ENCODE results near the gene EVC2.

The EVC2 gene

GRCh38 chr4:5566991-5567390, 141.4 kb downstream of the EVC2 start:
- DNase-seq (ENCODE audit: low spot score) = no peak

- no peak for DNase-seq (ENCODE audit: low spot score)
Measured at GRCh38 chr4:5566526-5566925, 141.8 kb downstream of the EVC2 start.

GRCh38 chr4:5563856-5564255, 144.5 kb downstream of the EVC2 start:
- DNase-seq (ENCODE audit: low spot score) = no peak

GRCh38 chr4:5562476-5562875, 145.9 kb downstream of the EVC2 start:
- no peak for DNase-seq (ENCODE audit: low spot score)

GRCh38 chr4:5561286-5561685, 147.1 kb downstream of the EVC2 start:
- DNase-seq (ENCODE audit: low spot score) = no peak

GRCh38 chr4:5558502-5558901, 149.9 kb downstream of the EVC2 start:
- no peak for DNase-seq (ENCODE audit: low spot score)

- DNase-seq (ENCODE audit: low spot score) = no peak
Measured at GRCh38 chr4:5554376-5554775, 154.0 kb downstream of the EVC2 start.

GRCh38 chr4:5553801-5554200, 154.6 kb downstream of the EVC2 start:
- DNase-seq (ENCODE audit: low spot score) = no peak

- DNase-seq (ENCODE audit: low spot score) = no peak
Measured at GRCh38 chr4:5552451-5552850, 155.9 kb downstream of the EVC2 start.

- DNase-seq (ENCODE audit: low spot score) = no peak
Measured at GRCh38 chr4:5547651-5548249, 160.6 kb downstream of the EVC2 start.

- no peak for DNase-seq (ENCODE audit: low spot score)
Measured at GRCh38 chr4:5545271-5545670, 163.1 kb downstream of the EVC2 start.

- no peak for DNase-seq (ENCODE audit: low spot score)
Measured at GRCh38 chr4:5544762-5545161, 163.6 kb downstream of the EVC2 start.

GRCh38 chr4:5543681-5544080, 164.7 kb downstream of the EVC2 start:
- no peak for DNase-seq (ENCODE audit: low spot score)

GRCh38 chr4:5541169-5541568, 167.2 kb downstream of the EVC2 start:
- no peak for DNase-seq (ENCODE audit: low spot score)

- DNase-seq (ENCODE audit: low spot score) = no peak
Measured at GRCh38 chr4:5539584-5539983, 168.8 kb downstream of the EVC2 start.

GRCh38 chr4:5532100-5532499, 176.3 kb downstream of the EVC2 start:
- no peak for DNase-seq (ENCODE audit: low spot score)

GRCh38 chr4:5528031-5528436, 180.3 kb downstream of the EVC2 start:
- no peak for DNase-seq (ENCODE audit: low spot score)

- no peak for DNase-seq (ENCODE audit: low spot score)
Measured at GRCh38 chr4:5527211-5527610, 181.1 kb downstream of the EVC2 start.

- DNase-seq (ENCODE audit: low spot score) = no peak
Measured at GRCh38 chr4:5526080-5526846, 182.1 kb downstream of the EVC2 start.

- DNase-seq (ENCODE audit: low spot score) = no peak
Measured at GRCh38 chr4:5524446-5525299, 183.7 kb downstream of the EVC2 start.

- DNase-seq (ENCODE audit: low spot score) = no peak
Measured at GRCh38 chr4:5517372-5517771, 191.0 kb downstream of the EVC2 start.

- no peak for DNase-seq (ENCODE audit: low spot score)
Measured at GRCh38 chr4:5515646-5516045, 192.7 kb downstream of the EVC2 start.
